NCI-H2107 (cell line): ENCODE measurements around the gene CBFA2T3.

Experiments
- DNase-seq: peaks from one replicate; lab custom pipeline; 2025; lab: John Stamatoyannopoulos, UW

Gene CBFA2T3

DNA sequence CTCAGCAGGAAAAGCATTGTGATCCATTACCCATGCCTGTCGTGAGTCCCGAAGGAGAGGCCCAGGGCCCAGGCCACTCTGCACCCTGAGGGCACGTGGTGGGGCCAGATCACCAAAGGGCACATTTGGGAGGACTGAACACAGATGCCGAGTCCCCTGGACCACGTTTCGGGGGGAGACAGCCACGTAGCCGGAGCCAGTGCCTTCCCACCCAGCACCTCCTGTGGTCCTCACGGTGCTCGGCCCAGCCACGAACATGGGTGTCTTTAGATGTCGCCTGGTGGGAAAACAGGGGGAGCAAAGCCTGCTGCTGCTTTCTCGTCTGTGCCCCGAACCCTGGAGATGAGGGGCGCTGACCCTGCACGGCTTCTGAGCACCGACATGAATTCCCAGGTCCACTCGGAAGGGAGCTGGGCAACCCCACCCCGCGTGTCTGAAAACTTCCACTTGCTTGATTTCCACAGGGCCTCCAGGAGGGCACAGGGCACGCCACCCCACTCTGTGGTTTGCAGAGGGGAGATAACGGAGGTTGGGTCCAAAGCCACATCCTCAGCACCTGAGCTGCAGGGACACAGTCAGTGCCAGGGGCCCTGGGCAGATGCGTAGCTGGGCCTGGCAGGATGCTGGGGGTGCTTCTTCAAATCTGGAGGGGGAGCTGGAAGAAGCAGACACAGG lies 14.4 kb downstream of the CBFA2T3 start:
- no peak for DNase-seq

DNA sequence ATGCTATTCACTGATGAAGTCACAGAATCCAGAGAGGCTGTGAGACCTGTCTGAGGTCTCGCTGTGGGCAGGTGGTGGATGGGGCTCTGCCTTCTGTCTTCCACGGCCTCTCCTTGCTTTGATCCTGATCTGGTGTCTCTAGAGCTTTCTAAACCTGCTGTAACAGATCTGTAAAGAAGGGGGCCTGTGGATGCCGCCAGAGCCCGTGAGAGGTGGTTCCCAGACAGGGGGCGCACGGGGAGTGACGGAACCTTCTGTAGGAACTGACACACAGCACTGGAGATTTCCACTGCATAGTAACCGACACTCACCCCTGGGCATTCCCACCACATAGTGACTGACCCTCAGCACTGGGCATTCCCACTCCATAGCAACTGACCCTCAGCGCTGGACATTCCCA lies 16.0 kb downstream of the CBFA2T3 start:
- DNase-seq = no peak

DNA sequence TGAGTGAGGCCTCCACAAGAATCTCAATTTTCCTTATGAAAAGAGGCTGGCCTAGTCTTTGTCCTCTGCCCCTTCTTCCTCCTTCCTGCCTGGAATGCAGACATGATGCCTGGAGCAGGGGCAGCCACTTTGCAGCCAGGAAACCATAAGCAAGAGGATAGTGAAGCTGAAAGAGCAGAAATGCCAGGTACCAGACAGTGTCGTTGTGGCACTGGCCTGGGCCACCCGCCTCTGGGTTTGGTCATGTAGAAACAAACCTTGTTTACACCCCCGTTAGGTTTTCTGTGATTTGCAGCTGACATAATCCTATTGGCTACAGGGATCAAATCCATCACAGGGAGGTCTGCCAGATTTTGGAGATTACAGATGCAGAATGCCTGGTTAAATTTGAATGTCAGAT lies 16.5 kb downstream of the CBFA2T3 start:
- DNase-seq = no peak

DNA sequence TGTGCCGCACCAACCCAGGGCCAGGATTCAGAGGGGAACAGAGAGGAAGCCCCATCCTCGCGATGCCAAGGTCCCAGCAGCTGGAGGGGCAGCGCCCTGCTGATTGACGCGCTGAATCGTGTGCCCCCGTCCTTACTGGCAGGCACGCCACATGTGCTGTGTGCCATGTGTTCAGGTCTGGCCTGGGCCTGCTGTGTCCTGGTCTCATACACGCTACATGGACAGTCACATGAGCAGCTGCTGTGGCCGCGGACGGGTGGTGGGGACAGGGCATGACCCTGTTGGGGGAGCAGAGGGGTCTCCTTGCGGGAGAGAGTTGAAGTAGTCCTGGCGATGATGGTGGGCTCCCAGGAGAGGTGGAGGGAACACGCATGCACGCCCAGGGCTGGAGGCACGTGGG lies 18.0 kb downstream of the CBFA2T3 start:
- DNase-seq = no peak

DNA sequence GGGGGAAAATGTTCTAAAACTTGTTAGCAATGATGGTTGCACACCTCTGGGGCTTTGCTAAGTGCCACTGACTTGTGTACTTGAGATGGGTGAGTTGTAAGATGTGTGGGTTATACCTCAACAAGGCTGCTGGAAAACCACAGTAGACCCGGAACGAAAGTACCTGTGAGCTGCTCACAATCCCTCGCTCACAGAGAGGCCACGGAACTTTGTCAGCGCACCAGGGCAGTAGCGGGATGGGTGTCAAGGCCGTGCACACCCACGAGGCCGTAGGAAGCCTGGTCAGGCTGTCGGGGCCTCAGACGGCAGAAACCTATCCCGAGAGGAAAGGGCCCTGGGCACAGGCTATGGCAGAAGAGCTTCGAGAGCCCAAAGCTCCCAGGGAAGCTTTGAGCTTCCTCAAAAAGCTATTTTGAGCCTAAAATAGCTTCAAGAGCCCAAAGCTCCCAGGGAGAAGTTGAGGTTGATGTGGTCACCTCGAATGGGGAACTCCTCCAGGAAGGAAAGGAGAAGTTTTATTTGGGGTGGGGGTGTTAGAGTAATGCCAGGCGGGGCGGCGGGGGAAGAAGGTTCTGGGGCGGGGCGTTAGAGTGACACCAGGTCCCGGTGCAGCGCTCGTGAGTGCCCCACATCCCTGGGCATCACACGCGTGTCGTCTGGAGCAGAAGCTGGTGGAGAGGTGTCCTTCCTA lies 19.0 kb downstream of the CBFA2T3 start:
- no peak for DNase-seq

DNA sequence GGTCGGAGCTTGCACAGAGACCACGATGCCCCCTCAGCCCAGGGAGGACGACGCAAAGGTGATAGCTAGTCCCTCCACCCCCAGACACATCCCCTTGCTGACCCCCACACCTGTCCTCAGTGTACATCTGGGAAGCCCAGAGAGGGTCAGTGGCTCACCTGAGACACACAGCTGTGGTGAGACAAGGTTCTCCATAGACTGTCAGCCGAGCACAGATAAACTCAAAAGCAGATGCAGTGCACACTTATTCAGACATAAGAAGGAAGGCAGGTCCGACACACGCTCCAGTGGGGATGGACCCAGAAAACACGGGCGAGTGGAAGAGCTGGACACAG lies 19.6 kb downstream of the CBFA2T3 start:
- no peak for DNase-seq

DNA sequence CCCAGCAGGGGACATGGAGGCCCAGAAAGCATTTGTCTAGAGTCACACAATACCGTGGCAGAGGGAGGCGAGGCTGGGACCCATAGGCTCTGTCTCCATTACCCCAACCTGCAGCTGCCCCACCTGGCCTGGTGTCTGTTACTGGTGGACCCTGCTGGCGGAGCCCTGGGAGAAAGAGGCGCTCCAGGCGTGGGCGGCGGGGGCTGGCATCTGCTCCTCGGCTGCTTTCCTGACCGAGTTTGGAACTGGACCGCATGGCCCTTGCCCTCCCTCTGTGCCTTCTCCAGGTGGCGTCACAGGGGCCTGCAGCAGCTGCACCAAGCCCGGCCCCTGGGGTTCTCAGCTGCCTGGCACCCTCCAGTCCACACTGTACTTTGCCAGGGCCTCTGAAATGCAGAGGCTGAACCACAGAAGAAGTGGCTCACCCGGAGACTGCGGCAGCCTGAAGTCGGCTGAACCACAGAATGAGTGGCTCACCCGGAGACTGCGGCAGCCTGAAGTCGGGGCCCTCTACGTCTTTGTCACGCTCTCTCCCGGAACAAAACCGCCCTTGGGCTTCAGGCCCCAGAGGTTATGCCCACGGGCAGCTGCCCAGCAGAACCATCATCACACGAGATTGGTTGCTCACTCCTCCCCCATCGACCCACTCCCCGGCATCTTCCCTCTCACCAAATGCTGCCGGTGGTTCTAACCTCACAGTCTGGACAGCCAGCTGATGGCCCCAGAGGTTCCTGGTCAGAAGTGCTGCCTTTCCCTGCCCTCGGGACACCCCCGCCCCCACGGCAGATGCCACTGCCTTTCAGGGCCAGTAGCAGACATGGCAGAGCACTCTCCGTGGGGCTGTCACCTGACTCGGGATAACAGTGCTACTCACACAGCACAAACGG lies 20.2 kb downstream of the CBFA2T3 start:
- DNase-seq = peak; percentile 73

DNA sequence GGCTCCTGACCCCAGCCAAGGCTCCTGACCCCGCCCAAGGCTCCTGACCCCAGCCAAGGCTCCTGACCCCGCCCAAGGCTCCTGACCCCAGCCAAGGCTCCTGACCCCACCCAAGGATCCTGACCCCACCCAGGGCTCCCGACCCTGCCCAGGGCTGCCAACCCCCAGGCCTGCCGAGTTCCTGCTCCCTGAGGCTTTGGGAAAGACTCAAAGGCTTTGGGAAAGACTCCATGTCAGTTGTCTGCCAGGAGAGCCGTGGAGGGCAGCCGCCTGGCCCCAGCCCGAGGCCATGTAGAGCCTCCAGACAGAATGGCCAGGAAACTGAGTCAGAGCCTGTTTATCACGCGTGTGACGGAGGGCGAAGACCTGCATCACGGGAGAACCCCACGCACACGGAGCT lies 21.1 kb downstream of the CBFA2T3 start:
- no peak for DNase-seq

DNA sequence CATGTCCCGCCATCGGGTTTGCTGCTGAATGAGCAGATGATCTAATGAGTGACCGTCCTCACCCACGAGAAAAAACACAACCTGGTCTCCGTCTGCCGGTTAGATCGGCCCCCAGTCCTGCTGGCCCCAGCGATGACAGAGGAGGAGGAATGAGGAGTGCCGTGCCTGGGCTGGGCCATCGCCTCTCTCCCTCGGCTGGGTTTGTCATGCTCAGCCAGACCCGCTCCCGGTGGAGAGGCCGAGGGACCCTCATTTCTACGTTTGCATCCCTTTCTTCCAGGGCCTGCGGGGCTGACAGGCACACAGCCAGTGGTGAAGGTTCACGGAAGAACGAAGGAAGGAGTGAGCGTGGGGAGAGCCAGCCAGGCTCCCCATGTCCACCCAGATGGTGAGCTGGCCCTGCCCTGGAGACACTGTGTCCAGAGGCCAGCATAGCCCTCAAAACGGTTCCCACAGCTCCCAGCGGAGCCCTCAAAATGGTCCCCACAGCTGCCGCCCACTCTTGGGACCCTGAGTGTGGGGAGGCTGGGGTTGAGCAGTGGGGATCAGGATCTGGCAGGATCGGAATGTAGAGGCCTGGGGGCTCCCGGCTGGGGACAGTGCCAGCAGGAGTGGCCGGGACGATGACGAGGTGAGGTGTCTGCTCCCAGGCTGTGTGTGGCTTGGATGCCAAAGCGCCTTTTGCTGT lies 23.9 kb downstream of the CBFA2T3 start:
- no peak for DNase-seq

DNA sequence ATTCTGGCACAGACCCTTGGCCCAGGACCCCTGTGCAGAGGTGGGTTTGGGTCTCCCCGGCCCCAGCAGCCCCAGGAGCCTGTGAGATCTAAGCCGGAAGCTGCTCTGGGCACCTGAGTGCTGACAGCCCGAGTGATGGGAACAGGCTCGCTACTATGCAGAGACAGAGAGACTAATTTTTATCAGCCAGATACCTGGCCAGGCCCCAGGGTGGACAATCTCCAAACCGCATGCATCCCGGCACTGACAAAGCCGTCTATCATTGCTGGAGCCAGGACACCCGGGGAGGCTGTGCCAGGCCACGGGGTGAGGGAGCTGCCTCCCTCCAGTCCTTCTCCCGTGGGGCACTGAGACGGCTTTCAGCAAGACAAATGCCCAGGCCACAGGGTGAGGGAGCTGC lies 25.0 kb downstream of the CBFA2T3 start:
- no peak for DNase-seq

DNA sequence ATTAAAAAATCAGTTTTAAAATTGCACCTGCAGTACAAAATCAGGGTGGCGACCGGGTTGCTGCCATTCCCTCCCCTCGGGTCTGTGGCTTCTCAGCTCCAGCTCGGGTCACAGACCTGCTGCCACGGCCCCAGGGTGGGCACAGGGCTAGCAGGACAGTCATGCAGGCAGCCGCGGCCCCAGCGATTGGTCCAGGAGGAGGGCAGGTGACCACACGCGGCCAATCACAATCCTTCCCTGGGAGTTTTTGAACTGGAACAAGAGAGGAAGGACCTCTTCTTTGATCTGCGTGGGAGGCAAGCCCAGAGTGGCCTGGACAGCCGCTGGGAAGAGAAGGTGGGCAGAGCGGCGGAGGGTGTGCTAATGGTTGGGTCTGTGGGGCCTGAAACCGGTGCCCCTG lies 25.5 kb downstream of the CBFA2T3 start:
- no peak for DNase-seq

DNA sequence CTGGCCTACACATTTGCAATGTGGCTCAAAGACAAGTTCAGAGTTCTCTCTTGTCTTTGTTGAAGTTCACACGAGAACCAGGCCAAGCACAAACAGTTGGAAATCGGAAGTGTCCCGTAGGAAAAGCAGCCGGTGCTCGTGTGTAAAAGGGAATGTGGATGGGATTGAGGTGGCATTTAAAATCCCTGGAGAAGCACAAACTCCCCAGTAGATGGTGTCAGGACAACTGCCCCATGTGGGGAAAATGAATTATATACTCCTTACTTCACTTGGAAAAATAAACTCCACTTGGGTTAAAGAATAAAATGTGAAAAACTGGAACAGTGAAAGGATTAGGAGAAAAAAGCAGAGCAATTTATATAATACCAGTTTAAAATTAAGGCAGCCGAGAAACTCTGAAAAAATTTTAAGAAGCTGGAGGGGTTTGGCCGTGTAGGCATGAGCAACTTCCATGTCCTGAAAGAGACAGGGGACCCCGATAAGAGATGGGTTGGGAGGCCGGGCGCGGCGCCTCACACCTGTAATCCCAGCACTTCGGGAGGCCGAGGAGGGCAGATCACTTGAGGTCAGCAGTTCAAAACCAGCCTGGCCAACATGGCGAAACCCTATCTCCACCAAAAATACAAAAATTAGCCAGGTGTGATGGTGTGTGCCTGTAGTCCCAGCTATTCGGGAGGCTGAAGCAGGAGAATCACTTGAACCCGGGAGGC lies 28.1 kb downstream of the CBFA2T3 start:
- DNase-seq = no peak

DNA sequence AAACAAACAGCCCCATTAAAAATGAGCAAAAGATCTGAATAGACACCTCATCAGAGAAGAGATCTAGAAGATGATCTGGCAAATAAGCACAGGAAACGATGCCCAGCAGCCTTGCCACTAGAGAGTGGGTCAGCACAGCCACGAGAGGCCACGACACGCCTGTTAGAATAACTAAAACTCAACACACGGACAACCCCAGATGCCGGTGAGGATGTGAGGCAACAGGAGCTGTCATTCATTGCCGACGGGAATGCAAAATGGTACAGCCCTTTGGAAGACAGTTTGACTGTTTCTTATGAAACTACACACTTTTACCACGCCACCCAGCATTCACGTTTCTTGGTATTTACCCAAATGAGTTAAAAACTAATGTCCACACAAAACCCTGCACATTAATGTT lies 31.5 kb downstream of the CBFA2T3 start:
- no peak for DNase-seq

DNA sequence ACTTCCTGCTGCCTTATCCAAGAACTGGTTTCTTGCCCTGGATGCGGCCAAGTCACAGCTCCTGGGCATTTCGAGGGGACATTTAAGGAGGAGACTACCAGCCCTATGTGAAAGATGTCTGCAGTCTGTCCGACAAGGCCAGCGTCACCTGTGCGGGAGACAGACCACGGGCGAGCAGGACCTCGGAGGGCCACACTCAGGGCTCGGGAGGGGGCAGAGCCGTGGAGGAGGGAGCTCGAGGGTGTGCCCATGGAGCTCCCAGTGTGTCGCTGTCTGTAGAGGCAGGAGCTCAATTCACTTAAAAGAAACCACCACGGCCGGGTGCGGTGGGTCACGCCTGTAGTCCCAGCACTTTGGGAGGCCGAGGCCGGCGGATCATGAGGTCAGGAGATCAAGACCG lies 33.3 kb downstream of the CBFA2T3 start:
- no peak for DNase-seq

DNA sequence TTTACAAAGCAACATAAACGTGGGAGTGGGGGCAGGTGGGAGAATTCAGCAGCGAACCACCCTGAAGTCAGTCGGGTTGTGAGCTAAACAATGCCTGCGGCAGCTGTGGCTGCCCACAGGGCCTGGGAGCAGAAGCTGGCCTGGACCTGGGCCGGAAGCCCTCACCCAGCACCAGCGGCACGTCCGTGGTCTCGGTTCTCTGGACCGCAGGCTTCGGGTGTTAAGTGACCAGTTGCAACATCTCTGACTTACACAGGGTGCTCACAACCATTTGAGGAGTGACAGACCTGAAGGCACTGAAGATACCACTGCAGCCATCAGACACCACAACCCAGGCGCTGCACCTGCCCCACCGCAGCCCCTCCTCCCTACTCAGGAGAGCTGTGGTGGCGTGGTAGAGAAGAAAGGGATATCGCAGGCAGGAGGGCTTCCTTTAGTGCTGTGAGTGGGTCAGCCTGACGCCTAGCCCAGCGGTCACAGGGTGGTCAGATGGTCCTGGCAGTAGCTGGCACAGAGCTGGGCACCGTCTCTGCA lies 33.8 kb downstream of the CBFA2T3 start:
- no peak for DNase-seq

DNA sequence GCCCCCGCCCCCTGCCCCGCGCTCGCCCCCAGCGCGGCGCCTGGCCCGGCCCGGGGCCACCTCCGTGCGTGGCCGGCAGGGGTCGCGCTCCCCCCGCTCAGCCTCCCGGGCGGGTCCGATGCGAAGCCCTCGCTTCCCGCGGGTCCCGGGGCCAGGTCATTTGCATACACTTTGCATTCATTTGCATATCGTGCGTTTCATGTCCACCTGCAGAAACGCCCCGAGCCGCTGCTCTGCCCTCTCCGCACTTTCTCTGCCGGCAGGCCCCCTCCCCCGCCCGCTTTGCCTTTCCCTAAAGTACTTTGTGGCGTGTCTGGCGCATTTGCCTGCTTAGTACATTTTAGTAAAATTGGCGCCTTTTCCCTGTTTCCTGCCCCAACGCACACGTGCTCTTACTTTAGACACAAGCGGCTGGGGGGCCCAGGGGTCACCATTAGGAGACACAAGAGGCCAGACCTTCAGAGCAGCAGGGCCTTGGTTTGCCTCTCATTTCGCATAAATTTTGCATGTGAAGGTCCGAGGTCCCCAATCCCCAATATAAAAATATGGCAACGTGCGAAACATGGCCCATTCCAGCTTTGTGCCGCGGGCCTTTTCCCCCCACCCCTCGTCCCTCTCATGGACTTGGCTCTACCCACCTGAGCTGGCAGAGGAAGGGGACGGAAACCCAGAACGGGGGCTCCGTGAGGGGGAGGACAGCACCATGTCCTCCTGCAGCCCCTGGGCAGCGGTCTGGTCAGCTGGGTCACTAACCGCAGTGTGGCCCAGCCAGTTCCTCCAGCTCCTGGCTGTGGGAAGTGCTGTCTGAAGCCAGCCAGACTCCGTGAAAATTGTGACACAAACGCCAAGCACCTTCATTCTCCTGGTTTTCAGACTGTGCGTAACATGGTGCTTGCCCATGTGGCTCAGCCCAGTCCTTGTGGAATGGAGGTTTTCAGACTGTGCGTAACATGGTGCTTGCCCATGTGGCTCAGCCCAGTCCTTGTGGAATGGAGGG lies 34.8 kb downstream of the CBFA2T3 start:
- no peak for DNase-seq

DNA sequence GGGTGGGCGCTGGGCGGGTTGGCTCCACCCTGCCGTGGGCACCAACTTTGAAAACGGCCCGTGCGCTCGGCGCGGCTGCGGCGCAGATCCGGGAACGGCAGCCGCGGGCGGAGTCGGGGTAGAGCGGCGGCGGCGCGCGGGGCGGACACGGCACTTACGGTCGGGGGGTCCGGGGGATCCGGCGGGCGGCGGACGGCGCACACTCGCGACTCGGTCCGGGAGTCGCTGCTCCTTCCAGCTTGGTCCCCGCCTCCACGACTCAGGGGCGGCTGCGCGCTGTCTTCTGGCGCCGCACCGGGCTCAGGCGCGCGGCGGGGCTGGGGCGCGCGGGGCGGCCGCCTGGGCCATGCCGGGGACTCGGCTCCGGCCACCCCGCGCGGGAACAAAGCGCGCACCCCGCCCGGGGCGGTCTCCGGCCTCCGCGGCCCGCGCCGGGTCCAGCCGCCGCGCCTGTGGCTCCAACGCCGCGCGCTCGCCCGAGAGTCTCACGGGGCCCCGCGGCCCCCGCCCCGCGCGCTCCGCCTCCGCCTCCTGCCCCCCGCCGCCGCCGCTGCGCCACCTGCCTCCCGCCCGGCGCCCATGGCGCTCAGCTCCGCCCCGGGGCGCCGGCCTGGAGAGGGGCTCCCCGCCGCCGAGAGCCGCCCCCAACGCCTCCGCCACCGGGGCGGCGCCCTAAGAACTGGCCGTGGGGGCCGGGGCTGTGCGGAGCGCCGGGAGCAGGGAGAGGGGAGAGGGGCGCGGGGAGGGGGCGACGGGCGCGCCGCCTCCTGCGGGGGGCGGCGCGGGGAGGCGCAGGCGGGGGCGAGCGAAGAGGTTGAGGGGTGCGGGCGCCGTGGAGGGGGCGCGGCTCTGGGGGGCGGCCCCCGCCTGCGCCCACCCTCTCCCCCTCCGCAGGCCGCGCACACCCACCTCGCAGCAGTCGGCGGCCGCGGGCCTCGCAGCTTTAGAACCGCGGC lies 35.9 kb downstream of the CBFA2T3 start:
- peak; percentile 56 for DNase-seq

DNA sequence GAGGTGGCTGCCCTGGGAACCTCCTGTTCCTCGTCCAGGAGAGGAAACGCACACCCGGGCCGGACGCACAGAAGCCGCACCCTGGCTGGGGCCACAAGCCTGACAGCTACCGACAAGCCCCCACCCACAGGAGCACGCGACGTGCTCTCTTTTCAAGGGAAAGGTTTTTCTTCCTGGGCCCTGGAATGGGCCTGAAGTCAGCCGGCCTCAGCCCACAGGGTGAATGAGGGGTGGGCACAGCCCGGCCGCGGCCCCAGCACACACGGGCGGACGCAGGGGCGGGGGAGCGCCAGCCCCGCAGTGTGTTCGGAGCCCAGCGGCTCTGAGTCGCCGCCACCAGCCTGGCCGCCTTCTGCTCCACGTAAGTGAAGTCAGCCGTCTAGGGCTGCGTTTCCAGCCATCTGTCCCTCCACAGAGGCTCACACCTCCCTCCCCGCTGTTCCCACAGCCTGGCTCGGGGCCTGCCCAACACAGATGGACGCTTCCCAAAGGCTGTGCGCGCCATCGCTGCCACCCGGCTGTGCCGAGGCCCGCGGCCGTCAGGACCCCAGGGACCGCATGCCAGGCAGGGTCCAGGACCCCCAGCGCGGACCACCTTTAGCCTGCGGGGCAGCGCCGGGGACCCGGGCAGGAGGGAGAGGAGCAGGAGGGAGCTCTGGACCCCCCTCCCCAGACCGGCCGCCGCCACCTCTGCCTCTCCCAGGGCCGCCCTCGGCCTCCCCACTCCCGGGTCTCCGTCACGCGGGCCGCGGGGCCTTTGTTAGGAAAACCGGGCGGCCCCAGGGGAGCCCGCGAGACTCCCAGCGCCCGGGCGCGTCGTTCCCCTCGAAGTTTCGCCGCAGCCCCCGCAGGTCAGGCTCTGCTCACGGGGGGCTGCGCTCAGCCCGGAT lies 36.8 kb downstream of the CBFA2T3 start:
- no peak for DNase-seq
